ENCODE data around the gene SYNE3. TPM values are rescaled to one million over a fixed set of nuclear protein-coding genes. Genes with fewer than 3 reads are reported as not detected.

SYNE3 gene
- total RNA-seq, 4 donors from 2014 or later = 46.9 to 109 (median 88.6) TPM

DNA sequence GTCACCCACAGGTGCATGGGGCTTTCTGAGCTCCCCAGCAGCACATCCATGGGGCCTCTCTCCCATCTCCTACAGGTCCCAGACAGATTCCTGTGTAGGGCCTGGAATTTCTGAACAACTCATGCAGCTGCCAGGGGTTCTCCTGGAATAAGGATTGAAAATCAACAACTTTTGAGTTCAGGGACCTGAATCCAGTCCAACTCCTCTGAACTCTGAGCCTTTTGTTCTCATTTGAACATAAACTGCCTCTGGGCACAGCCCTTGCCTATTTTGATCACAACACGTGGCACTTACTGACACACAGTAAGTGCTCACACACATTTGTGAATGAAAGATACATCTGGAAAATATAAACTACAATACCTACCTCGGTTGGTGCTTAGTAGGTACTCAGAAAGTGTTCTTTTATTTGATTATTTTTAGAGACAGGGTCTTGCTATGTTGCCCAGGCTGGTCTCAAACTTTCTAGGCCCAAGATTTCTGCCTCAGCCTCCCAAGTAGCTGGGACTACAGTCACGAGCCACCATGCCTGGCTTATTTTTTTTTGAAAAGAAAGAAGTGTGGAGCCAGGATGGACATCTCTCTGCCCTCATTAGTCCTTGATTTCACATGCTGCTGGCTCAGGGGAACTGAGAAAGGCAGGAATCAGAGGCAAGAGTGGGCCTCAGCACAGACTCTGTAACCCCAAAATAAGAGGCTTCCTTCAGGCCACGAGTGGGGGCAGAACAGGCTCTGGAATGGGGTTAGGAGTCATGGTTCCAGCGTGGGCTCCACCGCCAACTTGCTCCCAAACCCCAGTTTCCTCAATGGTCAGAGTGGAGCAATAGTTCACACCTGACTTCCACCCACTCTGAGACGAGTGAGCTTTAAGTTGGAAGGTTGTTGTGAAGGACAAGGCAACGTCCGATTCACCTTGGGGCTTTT, 27.0 kb downstream of the SYNE3 start:
- ATAC-seq (ENCODE audit: low FRiP score) (no peak), DNase-seq (ENCODE audit: low spot score) (no peak)
- TF ChIP-seq, protein P1, sequence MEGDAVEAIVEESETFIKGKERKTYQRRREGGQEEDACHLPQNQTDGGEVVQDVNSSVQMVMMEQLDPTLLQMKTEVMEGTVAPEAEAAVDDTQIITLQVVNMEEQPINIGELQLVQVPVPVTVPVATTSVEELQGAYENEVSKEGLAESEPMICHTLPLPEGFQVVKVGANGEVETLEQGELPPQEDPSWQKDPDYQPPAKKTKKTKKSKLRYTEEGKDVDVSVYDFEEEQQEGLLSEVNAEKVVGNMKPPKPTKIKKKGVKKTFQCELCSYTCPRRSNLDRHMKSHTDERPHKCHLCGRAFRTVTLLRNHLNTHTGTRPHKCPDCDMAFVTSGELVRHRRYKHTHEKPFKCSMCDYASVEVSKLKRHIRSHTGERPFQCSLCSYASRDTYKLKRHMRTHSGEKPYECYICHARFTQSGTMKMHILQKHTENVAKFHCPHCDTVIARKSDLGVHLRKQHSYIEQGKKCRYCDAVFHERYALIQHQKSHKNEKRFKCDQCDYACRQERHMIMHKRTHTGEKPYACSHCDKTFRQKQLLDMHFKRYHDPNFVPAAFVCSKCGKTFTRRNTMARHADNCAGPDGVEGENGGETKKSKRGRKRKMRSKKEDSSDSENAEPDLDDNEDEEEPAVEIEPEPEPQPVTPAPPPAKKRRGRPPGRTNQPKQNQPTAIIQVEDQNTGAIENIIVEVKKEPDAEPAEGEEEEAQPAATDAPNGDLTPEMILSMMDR (IDR thresholded peaks at IDR 0.05) = no peak

- ATAC-seq (ENCODE audit: low FRiP score) = no peak
- TF ChIP-seq, protein P1 (IDR thresholded peaks at IDR 0.05) = no peak
- no peak for DNase-seq (ENCODE audit: low spot score)
Measured at GRCh38 chr14:95488376-95489213, 27.9 kb downstream of the SYNE3 start.

DNA sequence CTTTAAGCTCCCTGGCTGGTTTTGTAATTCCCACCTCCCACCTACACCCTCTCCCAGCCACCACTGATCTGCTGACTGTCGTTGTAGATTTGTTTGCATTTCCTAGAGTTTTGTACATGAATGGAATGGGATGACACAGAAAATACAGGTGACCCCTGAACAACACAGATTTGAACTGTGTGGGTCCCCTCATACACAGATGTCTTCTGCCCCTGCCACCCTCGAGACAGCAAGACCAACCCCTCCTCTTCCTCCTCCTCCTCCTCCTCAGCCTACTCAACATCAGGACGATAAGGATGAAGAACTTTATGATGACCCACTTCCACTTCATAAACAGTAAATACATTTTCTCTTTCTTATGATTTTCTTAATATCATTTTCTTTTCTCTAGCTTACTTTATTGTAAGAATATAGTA, 28.8 kb downstream of the SYNE3 start:
- TF ChIP-seq, protein P1 (IDR thresholded peaks at IDR 0.05) = no peak
- ATAC-seq (ENCODE audit: low FRiP score) = no peak
- DNase-seq (ENCODE audit: low spot score) = no peak

- no peak for DNase-seq (ENCODE audit: low spot score)
- TF ChIP-seq, protein P1 (IDR thresholded peaks at IDR 0.05) = no peak
- no peak for ATAC-seq (ENCODE audit: low FRiP score)
Measured at GRCh38 chr14:95486875-95487668, 29.4 kb downstream of the SYNE3 start.

GRCh38 chr14:95485222-95485819, 31.1 kb downstream of the SYNE3 start:
- DNase-seq (ENCODE audit: low spot score) (no peak), ATAC-seq (ENCODE audit: low FRiP score) (no peak)
- TF ChIP-seq, protein P1 (IDR thresholded peaks at IDR 0.05) = no peak

DNA sequence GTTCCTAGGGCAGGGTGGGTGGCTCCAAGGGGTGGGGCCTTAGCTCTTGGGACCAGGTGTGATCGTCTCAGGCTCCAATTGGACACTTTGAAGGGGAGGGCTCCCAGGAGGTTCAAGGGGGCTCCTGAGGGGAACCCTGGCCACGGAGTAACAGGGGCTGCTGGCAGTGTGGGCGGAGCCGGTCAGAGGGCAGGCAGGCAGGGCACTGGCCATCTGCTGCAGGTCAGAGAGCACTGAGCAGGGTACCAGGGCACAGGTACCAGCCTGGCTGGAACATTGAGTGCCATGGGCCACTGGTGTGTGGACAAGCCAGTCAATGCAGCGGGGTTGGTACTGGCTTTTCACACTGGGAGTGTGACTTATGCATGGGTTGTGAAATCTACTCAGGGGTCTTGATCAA, 32.2 kb downstream of the SYNE3 start:
- no peak for DNase-seq (ENCODE audit: low spot score)
- ATAC-seq (ENCODE audit: low FRiP score) = no peak
- TF ChIP-seq, protein P1 (IDR thresholded peaks at IDR 0.05) = no peak

Measured in omental fat pad (tissue), 4 donors.